Measurements from ENCODE around the gene GPR176.

The GPR176 gene

GRCh38 chr15:39752991-39753390 lies 167.1 kb downstream of the GPR176 start:
- Histone ChIP-seq H3K4me3 (replicated peaks; ENCODE audit: insufficient read depth, low read length) (no peak overlapping the region), H3K27me3 (ENCODE audit: insufficient read depth, poor library complexity, severe bottlenecking) (no peaks in the 10 kb centered on the region), H3K27ac (replicated peaks) (no peak overlapping the region)
- no peak for DNase-seq (ENCODE audit: low read depth in 1 of 2, low spot score in 1 of 2)
- TF ChIP-seq GABPA (IDR thresholded peaks at IDR 0.05; ENCODE audit: low read depth): no peak
- no peak for TF ChIP-seq REST (IDR thresholded peaks at IDR 0.05; ENCODE audit: insufficient replicate concordance, low read depth)

GRCh38 chr15:39752246-39752645 lies 167.8 kb downstream of the GPR176 start:
- H3K4me3 ChIP-seq (replicated peaks; ENCODE audit: insufficient read depth, low read length): no peak overlapping the region
- DNase-seq (ENCODE audit: low read depth in 1 of 2, low spot score in 1 of 2): no peak

More at GRCh38 chr15:39752246-39752645, 167.8 kb downstream of the GPR176 start:
- TF ChIP-seq POLR2AphosphoS5 (IDR thresholded peaks at IDR 0.05; ENCODE audit: low read depth): no peak
- H3K27ac ChIP-seq (replicated peaks): no peak overlapping the region
- no peaks in the 10 kb centered on the region for H3K27me3 ChIP-seq (ENCODE audit: insufficient read depth, poor library complexity, severe bottlenecking)
